Hematopoietic multipotent progenitor cell treated with erythropoietin and hydrocortisone succinate and interleukin-3 and kit ligand, for 17 days (in vitro differentiated cells): ENCODE measurements around the gene SLC17A8.
"Not testable (repeated sequence)": the region's sequence is repeated elsewhere in the genome, so short reads cannot be mapped to it uniquely, and the experiment has no call there.

Experiments used
- DNase-seq: peaks from one replicate; pipeline ENCODE4 v3.0.0-alpha.2; 2015; ENCODE audit warnings: low spot score

Gene SLC17A8

DNA sequence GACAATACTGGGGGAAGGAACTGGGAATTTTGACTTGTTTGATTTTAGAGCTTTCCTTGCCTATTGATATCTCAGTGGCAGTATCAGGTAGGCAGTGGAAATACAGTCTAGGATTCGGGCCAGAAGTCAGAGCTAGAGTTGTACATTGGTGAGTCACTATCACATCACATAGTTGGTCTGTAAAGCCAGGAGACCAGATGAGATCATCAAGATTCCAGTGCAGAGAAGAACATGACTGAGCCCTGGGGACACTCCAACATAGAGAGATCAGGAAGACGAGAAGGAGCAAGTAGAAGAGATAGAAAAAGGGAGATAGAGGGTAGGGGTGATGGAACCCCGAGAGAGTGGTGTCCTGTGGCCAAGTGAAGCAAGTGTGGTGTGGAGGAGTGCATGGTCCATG is 70.2 kb downstream of the SLC17A8 start:
- no peak for DNase-seq

GRCh38 chr12:100430251-100430650 is 73.4 kb downstream of the SLC17A8 start:
- not testable (repeated sequence) for DNase-seq

- DNase-seq, result no peak
Measured at GRCh38 chr12:100433701-100434100, 76.8 kb downstream of the SLC17A8 start.

GRCh38 chr12:100434177-100434576 is 77.3 kb downstream of the SLC17A8 start:
- DNase-seq, result no peak

GRCh38 chr12:100435957-100436356 is 79.1 kb downstream of the SLC17A8 start:
- no peak for DNase-seq

DNA sequence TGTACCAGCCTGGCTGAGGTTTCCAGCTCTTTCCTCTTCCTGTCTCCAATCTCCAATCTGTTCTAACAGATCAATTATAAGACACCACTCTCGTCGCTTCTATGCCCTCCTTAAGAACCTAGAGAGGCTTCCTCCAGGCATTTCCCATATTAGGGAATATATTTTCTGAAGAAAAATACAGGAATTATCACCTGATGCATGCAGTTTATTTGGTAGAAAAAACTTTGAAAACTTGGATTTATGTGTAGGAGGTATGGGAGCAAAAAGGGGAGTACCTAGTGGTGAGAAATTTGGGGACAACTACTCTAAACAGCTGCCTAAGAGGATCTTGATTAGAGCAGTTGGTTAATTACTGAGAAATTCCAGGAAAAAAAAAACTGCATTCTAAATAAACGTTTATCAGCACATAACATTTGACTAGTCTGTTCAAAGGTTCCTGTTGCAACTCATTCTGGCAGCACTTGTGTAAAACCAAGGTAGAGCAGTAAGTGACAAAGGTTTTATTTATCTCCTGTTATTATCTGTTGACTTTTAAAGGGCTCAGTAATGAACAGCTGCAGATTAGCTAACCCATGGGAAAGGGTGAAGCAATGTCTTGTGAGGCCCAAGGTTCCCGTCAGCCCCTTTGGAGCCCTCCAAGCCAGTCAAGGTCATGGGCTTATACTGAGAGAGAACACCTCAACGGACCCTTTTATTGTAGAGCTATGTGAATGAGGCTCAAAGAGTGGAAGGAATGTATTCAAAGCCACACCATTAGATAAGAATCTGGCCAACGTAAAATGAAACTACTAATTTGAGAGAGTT is 80.4 kb downstream of the SLC17A8 start:
- peak; percentile 7 for DNase-seq

GRCh38 chr12:100439797-100440196 is 82.9 kb downstream of the SLC17A8 start:
- DNase-seq, result no peak

GRCh38 chr12:100442403-100442802 is 85.5 kb downstream of the SLC17A8 start:
- DNase-seq, result no peak

DNA sequence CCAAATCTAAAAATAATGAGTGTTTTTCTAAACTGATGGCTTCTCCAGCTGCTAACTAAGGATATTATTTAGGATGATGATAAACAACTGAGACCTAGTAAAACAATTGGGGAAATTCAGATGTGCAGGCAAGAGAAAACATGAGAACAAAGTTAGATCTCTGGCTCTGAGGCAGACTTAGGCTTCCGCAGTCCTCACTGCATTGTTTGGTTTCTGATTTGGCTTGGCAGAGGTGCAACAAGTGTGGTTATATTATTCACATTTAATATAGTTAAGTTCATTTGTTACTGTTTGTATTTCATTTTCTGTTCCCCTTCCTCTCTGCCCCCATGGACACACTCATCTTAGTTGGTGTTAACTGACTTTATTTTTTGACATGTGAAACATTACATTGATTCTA is 86.6 kb downstream of the SLC17A8 start:
- DNase-seq, result no peak

GRCh38 chr12:100445081-100445481 is 88.2 kb downstream of the SLC17A8 start:
- no peak for DNase-seq

GRCh38 chr12:100447381-100447780 is 90.5 kb downstream of the SLC17A8 start:
- no peak for DNase-seq

GRCh38 chr12:100448656-100449055 is 91.8 kb downstream of the SLC17A8 start:
- no peak for DNase-seq

GRCh38 chr12:100450735-100451134 is 93.9 kb downstream of the SLC17A8 start:
- no peak for DNase-seq

DNA sequence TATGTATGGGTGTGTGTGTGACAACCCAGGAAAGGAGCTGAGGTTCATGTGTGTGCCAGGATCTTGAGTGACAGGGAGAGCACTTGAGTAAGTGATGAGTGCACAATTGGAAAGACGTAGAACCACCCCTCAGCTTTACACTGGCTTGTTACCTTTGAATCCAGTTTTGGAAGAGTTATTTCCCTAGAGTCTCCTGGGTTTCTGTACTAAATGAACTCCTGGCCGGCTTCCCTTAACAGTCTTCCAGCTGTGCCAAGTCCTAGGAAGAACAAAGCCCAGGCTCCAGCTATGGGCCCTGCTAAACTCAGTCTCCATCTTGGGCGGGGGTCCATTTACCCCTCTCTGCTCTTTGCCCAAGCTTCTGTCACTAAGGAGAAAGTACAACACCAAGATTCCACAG is 97.1 kb downstream of the SLC17A8 start:
- DNase-seq, result no peak

DNA sequence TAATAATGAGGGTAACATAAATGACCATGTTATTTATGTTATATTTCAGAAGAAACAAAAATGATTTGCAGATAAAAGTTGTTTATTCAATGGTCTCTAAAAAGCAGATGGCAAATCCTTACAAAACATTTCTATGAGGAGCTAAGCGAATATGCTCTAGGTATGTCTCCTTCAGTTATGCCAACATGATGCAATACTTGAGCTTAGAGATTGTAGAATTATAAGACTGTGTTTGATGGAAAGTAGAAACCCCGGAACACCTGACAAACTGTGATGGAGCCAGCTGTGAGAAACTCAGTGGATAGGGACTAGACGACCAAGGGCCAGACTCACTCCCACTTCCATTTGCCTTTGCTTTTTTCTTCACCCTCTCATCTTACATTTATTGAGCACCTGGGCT is 99.0 kb downstream of the SLC17A8 start:
- DNase-seq, result no peak

- DNase-seq, result no peak
Measured at GRCh38 chr12:100458191-100458590, 101.3 kb downstream of the SLC17A8 start.

GRCh38 chr12:100460702-100461101 is 103.8 kb downstream of the SLC17A8 start:
- no peak for DNase-seq

- DNase-seq, result no peak
Measured at GRCh38 chr12:100461330-100461973, 104.6 kb downstream of the SLC17A8 start.

DNA sequence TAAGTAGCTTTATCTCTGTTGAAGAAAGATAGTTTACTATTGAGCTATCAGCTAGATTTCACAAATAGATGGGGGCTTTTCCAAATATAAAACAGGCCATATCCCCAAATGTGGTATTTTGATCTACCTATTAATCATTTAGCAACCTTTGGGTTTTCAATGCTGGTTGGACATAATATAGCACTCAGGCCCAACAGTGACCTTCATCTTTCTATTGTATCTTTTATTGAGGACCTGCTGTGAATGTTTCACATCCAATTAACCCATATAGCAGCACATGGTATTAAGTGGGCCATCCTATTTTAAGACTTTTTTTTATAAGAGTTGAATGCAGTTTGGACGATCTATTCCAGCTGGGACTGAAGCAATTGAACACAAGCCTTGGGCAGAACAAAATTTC is 106.8 kb downstream of the SLC17A8 start:
- DNase-seq, result no peak

DNA sequence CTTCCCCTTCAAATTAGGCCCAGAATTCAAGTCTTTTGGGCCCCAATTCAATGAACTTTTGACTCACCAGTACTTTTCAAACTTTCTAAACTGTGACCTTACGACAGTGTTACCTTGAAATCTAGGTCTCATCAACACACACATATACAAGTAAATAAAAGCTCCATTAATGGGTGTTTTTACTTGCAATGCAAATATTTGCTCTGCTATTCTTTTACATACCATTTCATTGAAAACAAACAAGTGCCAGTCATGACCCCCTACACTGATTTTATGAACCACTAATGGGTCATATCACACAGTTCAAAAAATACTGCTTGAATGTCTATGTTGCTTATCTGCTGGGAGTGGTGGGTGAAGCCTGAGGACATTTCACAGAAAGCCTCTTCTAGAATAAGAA is 107.7 kb downstream of the SLC17A8 start:
- DNase-seq, result no peak

- no peak for DNase-seq
Measured at GRCh38 chr12:100468126-100468525, 111.3 kb downstream of the SLC17A8 start.
